HG02884 (cell line): ENCODE results near the gene ASH1L.
"Not testable (repeated sequence)": the region's sequence is repeated elsewhere in the genome, so short reads cannot be mapped to it uniquely, and the experiment has no call there.

Source experiments
- ATAC-seq: cut with Tn5 transposase; IDR thresholded peaks from one replicate; pipeline ENCODE4 v1.9.1; 2021; ENCODE audit warnings: mild to moderate bottlenecking, moderate library complexity; ENCODE audit not compliant: unreplicated experiment

Gene ASH1L

DNA sequence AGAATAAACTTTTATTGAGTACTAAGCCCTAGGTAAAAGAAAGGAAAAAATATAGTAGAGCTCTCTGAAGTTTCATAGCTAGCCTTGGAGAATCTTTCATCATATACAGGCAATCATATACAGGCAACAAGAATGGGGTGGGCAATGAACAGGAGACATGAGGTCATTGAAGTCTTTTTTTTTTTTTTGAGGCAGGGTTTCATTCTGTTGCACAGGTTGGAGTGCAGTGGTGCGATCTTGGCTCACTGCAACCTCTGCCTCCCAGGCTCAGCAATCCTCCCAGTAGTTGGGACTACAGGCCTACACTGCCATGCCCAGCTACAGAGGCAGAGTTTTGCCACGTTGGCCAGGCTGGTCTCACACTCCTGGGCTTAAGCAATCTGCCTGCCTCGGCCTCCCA lies 219.8 kb downstream of the ASH1L start:
- ATAC-seq = no peak

DNA sequence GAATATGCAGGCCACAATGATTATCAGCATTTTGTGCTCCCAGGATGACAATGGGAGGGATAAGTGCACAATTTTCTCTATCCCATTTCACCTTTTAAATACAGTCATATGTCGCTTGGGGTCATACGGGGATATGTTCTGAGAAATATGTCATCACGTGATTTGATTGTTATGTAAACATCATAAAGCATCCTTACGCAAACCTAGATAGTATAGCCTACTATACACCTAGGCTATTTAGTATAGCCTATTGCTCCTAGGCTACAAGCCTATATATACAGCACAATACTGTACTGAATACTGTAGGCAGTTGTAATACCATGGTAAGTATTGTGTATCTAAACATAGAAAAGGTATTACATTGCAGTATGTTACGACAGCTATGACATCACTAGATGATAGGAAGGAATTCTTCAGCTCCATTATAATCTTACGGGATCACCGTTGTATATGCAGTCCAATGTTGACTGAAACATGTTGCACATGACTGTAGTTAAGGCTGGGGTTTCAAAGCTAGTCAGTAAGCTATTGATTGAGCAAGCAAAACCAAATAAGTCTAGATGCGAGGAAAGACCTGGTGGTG lies 223.0 kb downstream of the ASH1L start:
- no peak for ATAC-seq

DNA sequence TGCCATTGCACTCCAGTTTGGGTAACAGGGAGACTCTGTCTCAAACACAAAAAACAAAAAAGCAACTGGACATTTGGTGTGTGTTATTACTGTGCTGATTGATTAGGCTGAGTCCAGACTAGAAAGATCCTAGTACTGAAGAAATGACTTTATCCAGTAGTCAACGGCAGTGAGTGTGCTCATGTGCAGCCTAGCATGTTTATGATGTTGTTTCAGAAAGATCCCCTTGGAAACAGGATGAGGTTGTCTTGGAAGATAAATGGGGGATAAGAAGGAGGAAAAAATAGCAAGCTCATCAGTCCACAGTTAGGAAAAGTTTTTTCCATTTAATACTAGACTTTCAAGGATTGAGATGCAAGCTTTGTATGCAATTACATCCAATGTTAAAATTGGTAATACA lies 227.6 kb downstream of the ASH1L start:
- no peak for ATAC-seq

DNA sequence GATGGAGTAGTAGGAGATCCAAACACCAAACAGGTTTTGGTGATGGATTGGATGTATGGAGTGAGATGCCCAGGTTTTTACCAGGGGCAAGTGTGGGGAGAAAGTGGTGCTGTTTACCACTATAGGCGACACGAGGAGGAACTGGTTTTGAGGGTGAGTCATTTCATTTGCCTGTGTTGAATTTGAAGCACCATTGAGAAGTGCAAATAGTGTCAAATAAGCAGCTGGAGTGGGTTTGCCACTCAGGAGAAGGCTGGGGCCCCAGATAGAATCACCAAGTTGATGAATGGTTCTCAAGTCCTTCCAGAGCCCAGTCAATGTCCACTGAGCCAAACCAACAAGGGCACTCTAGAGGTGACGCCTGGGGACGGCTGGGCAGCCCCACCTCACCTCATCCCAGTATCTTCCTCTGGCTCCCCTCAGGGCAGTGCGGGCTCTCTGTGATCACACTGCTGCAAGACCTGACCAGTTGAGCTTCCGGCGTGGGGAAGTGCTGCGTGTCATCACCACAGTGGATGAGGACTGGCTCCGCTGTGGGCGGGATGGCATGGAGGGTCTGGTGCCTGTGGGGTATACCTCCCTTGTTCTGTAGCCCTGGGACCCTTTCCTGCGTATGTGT lies 232.5 kb downstream of the ASH1L start:
- ATAC-seq = no peak

DNA sequence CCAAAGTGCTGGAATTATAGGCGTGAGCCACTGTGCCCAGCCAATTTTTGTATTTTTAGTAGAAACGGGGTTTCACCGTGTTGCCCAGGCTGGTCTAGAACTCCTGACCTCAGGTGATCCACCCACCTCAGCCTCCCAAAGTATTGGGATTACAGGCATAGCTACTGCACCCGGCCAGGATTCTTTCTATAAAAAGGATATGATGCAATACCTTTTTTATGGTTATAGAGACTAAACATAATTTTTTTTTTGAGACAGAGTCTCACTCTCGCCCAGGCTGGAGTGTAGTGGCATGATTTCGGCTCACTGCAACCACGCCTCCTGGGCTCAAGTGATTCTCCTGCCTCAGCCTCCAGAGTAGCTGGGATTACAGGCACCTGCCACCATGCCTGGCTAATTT lies 233.7 kb downstream of the ASH1L start:
- not testable (repeated sequence) for ATAC-seq

DNA sequence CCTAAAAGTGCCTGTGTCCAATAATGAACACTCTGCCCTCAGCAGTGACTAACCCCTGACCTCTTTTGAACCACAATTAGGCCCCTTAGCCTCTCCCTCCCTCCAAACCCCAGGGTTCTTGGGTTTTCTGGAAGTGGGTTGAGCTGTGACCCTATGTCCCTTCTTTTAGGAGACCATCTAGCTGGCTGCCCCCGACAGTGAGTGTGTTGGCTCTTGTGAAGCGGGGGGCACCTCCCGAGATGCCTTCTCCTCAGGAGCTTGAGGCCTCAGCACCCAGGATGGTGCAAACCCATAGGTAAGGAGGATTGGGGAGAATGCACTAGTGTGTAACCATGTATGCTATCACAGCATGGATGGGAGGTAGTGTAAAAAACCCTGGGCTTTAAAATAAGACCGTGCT lies 234.6 kb downstream of the ASH1L start:
- no peak for ATAC-seq

DNA sequence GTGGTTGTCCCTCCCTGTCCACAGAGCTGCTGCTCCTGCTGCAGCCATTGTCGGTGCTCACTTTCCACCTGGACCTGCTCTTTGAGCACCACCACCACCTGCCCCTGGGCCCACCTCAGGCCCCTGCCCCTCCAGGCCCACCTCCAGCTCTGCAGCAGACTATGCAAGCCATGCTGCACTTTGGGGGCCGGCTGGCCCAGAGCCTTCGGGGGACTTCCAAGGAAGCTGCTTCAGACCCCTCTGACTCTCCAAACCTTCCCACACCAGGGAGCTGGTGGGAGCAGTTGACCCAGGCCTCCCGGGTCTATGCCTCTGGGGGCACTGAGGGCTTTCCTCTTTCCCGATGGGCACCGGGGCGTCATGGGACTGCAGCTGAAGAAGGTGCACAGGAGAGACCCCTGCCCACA lies 236.0 kb downstream of the ASH1L start:
- no peak for ATAC-seq

DNA sequence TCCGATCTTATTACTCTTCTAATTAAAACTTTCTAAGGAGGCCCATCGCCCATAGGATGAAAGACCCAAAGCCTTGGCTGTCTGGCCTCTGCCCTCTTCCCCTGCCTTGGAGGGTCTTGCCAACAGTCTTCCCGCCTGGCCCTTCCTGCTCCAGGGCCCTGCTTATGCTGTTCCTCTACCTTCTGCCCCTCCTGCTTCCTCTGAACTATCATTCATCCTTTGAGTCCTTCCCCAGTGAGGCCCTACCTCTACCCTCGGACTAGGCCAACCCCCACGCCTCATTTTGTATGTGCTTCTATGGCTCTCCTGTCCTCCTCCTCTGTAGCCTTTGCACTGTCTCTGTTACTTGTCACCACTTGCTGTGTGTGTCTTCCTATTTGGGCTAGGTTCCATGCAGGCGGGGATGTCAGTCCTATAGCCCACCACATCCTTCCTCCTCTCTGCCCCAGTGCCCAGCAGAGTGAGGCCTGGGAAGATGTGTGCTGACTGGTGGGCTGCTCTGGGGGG lies 236.5 kb downstream of the ASH1L start:
- no peak for ATAC-seq

DNA sequence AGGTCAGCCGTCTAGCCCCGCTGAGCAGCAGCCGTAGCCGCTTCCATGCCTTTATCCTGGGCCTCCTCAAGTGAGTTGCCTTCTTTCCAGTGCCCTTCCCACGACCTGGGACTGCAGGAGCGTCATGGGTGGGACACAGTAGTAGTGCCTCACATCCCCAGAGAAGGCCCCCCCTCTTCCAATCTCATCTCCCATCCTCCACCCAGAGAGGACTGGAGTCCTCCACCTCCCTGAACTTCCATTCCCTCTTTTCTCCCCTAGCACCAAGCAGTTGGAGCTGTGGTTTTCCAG lies 237.1 kb downstream of the ASH1L start:
- no peak for ATAC-seq

DNA sequence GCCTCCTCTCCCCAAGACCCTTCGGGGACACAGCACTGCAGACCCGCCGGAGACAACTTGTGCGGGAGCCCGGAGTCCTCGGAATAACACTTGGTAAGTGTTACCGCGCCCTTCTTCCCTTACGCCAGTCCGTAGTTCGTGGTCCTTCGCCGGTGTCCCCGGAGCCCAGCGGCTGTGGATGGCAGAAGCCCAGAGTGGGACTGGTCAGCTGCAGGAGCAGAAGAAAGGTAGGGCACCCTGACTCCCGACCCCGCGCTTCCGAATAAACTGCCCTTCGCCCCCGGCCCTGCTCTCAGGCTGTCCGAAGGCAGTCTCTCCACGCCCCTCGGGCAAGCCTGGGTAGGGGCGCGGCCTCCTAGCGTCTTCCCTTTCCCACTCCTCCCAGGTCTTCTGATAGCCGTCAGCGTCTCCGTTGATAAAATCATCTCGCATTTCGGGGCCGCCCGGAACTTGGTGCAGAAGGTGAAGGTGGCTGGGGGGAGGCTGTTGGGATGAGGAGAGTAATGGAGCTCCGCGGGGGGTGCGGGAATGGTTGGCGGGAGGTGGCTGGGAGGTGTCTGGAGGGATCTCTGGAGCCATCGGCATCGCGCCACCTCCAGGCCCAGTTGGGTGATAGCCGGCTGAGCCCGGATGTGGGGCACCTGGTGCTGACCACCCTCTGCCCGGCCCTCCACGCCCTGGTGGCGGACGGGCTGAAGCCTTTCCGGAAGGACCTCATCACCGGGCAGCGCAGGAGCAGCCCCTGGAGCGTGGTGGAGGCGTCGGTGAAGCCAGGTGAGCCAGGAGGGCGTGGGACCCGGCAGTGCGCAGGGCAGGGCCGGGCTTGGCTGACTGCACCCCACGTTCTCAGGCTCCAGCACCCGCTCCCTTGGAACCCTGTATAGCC lies 237.6 kb downstream of the ASH1L start:
- no peak for ATAC-seq

DNA sequence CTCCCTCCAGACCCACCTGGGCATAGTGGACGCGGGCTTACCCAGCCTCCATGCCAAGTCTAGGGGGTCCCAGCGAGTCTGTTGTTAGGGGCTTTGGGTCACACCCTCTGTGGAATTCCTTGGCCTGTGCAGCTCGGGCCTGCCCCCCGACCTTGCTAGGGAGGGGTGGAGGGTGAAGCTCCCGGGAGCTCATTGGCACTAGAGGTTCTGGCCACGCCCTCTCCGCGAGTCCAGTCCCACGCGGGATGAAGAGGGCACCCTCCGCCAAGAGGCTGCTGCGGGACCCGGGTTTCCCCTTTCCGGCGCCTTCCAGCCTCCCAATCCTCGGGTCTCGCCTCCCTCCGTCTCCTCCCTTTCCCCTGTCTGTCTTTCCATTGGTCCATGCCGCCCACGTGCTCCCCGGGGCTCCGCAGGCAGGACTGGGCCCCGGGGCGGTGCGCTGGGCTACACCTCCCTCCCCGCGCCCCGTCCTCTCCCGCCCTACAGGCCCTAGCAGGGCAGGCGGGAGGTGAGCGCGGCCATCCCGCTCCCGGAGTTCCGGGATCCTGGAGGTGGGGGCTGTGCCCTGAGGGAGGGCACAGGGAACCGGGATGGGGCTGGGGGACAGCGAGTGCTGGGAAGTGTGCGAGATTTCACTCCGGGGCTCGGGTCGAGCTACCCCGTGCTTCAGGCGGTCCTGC lies 238.4 kb downstream of the ASH1L start:
- peak; percentile 47 for ATAC-seq

DNA sequence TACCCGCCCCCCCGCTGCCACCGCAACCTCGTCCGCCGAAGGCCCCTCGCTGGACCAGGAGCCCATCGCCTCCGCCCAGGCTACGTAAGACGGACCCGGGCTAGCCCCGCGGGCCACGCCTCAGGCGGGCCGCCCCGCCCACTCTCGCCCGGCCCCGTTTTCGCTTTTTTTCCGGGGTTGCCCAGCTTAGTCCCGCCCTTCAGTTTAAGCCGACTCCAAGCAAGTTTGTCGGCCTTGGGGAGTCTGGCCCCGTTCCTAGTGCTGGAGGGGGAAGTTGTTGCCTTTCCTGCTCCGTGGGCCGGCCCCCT lies 238.9 kb downstream of the ASH1L start:
- ATAC-seq = no peak

DNA sequence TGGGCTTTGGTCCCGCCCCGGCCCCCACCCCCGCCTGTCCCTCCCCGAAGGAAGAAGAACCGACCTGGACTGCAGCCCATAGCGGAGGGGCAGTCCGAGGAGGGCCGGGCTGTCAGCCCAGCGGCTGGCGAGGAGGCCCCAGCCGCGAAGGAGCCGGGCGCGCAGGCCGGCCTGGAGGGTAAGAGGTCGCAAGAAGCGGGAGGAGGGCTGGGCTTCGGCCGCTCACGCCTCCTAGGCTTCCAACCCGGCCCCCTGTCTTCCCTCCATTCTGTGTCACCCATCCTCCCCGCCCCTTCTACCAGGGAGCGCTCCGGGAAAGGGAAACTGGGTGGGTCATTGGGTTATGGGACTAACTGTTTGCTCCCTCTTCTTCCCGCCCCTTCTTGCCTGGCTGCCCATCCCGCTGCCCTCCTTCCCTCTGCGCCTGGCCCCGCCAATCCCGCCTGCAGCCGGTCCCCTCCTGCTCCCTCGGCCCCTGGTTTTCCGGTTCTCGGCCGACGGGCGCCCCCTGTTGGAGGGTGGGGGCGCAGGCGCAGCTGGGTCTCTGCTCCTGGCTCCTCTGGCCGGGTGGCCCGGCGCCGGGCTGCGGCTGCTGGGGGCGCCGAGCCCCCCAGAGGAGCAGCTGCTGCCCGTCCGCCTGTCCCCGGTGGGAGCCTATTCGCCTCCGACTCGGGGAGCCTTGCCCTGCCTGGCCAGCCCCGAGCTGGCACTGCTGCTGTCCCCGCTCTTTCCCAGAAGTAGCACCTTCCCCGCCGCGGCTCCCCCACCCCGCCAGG lies 239.5 kb downstream of the ASH1L start:
- ATAC-seq = peak; percentile 44

DNA sequence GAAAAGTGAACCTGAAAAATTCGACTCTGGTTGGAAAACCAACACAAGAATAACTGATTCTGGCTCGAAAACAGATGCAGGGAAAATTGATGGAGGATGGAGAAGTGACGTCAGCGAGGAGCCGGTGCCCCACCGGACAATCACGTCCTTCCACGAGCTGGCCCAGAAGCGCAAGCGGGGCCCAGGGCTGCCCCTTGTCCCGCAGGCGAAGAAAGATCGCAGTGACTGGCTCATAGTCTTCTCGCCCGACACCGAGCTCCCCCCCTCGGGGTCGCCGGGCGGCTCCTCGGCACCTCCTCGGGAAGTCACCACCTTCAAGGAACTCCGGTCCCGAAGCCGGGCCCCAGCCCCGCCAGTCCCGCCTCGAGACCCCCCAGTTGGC lies 240.0 kb downstream of the ASH1L start:
- ATAC-seq = no peak

DNA sequence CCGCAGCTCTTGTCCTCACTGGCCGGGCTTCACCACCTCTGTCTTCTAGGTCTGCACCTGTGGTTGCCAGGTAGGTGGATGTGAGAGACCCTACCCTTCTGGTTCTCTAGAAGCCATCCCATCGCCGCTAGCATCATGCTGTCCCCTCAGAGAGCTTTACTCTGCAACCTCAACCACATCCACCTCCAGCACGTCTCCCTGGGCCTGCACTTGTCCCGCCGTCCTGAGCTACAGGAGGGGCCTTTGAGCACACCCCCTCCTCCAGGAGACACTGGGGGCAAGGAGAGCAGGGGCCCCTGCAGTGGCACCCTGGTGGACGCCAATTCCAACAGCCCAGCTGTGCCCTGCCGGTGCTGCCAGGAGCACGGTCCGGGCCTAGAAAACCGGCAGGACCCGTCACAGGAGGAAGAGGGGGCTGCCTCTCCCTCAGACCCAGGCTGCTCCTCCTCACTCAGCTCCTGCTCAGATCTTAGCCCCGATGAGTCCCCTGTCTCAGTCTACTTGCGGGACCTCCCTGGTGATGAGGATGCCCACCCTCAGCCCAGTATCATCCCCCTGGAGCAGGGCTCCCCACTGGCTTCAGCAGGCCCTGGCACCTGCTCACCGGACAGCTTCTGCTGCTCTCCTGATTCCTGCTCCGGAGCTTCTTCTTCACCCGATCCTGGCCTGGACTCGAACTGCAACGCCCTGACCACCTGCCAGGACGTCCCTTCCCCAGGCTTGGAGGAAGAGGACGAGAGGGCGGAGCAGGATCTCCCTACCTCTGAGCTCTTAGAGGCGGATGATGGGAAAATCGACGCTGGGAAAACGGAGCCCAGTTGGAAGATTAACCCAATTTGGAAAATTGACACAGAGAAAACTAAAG lies 240.7 kb downstream of the ASH1L start:
- no peak for ATAC-seq

DNA sequence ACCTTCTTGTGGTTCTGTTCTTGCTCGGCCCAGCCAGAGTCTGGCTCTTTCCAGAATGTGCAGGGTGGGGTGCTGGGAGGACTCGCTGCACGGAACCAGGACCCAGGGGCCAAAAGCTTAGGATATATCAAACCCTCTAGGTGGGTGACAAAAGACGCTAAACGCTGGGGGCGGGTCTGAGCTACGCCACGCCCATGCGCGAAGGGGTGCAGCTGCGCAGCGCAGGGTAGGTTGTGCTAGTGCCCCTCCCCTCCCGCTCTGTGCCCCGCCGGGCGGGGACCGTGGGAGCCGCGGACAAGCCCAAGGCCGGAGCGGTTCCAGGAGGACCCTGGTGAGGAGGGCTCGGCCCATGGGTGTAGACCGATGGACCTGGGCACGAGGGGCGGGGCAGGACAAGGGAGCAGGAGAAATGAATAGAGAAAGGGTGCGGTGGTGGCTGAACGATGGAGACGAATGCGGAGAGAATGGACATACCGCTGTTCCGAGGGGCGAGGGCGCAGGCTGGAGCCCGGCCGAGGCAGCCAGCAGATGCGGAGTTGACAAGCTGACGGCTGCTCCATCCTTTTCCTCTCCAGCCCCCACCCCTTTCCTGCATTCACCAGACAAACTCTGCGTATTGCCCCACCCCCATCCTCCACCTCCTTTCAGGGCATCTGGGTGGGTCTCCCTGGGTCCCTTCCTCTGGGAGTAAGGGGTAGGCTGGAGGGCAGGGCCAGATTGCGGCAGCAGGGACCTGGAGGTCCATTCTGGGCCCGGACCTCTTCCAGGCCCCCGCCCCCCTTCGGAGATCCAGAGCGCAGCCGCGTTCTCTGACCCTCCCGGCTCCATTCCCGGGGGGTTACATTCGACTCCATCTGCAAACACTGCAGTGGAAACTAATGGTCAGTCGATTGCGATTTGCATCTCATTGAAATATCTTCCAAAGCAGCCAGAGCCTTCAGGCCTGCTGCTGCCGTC lies 241.7 kb downstream of the ASH1L start, which contains the start of gene RUSC1:
Gene RUSC1, plus strand, starts transcription at position 234 of the 957 bp plus-strand sequence. CDS start 880 bp downstream, outside the sequence.
- ATAC-seq = no peak

DNA sequence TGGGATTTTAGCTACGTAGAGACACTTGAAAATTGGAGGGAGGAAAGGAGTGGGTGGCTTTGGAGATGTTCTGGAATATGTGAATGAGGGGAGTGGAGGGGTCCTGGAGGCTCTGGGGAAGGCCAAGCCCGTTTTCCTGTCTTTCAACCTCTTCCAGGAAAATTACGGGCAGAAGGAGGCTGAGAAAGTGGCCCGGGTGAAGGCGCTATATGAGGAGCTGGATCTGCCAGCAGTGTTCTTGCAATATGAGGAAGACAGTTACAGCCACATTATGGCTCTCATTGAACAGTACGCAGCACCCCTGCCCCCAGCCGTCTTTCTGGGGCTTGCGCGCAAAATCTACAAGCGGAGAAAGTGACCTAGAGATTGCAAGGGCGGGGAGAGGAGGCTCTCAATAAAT lies 242.4 kb downstream of the ASH1L start:
- no peak for ATAC-seq

DNA sequence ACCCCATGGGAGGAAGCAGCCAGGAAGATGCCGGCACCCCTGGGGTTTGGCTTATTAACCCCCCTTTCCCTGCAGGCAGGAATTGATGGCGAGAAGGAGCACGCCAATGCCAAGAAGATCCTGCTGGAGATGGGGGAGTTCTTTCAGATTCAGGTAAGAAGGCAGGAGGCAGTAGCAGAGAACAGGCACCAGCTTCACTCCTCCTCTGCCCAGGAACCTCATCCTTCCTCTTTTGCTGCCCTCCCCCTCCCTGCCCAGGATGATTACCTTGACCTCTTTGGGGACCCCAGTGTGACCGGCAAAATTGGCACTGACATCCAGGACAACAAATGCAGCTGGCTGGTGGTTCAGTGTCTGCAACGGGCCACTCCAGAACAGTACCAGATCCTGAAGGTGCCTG lies 243.1 kb downstream of the ASH1L start:
- no peak for ATAC-seq

DNA sequence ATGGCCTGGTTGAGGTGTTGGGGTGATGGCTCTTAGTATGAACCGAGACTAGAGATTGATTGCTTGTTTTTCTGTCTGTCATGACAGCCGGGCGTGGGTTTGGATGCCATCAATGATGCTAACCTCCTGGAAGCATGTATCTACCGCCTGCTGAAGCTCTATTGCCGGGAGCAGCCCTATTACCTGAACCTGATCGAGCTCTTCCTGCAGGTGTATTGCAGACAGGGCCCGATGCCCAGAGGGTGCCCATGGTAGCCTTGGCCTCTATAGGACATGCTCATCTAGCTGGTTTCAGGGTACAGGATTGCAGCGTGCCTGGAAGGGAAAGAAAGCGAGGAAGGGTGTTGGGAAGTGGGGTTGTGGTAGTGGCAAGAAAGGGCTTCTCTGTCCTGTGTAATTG lies 244.5 kb downstream of the ASH1L start:
- no peak for ATAC-seq
